Fibroblast of villous mesenchyme (primary cell): Measurements from ENCODE around the gene BICC1. TPM values are rescaled to one million over a fixed set of nuclear protein-coding genes. Genes with fewer than 3 reads are reported as not detected.
A peak's percentile ranks its signal among the peaks of the same experiment; 100 is the strongest.

Experiments
- DNase-seq: peaks from one replicate; pipeline ENCODE4 v3.0.0-alpha.2; 2010; ENCODE audit warnings: low read depth
- H3K4me3 ChIP-seq: 2 replicates; pipeline ENCODE4 v1.5.1; 2011; ENCODE audit warnings: low read depth, mild to moderate bottlenecking, low read length
- CTCF ChIP-seq: IDR thresholded peaks from 2 replicates; pipeline ENCODE4 v1.5.1; 2012; ENCODE audit warnings: low read depth, mild to moderate bottlenecking, low read length; ENCODE audit not compliant: insufficient read depth
- total RNA-seq: library from RNA; depleted of rRNA; stranded (reverse); fragments of >200 nt; gene quantifications from 2 replicates; pipeline ENCODE4 v1.2.3, GENCODE V29; 2012

Gene BICC1
- total RNA-seq, 1 donor, result 39.3 TPM

GRCh38 chr10:58502956-58503355, 9.7 kb upstream of the BICC1 start:
- no peak for TF ChIP-seq CTCF
- H3K4me3 ChIP-seq, result no peak overlapping the region
- no peak for DNase-seq

GRCh38 chr10:58508316-58508715, 4.4 kb upstream of the BICC1 start:
- DNase-seq, result peak; percentile 75
- no peak for TF ChIP-seq CTCF
- no peak overlapping the region for H3K4me3 ChIP-seq

GRCh38 chr10:58511765-58512490, 744 bp upstream of the BICC1 start:
- peak overlapping the region; percentile 79 for H3K4me3 ChIP-seq
- no peak for TF ChIP-seq CTCF
- DNase-seq, result peak; percentile 7

- H3K4me3 ChIP-seq, result peak overlapping the region; percentile 79
- no peak for TF ChIP-seq CTCF
- DNase-seq, result peak; percentile 90
These were observed 777 bp downstream of the BICC1 start for GRCh38 chr10:58513188-58514110.

GRCh38 chr10:58514111-58514770, 1.6 kb downstream of the BICC1 start:
- no peak for TF ChIP-seq CTCF

GRCh38 chr10:58515291-58515941, 2.7 kb downstream of the BICC1 start:
- no peak overlapping the region for H3K4me3 ChIP-seq
- no peak for TF ChIP-seq CTCF
- DNase-seq, result no peak

More at GRCh38 chr10:58514111-58514770, 1.6 kb downstream of the BICC1 start:
- DNase-seq, result peak; percentile 24
- peak overlapping the region; percentile 79 for H3K4me3 ChIP-seq
